ENCODE results near the gene C10orf67.

C10orf67 gene

DNA sequence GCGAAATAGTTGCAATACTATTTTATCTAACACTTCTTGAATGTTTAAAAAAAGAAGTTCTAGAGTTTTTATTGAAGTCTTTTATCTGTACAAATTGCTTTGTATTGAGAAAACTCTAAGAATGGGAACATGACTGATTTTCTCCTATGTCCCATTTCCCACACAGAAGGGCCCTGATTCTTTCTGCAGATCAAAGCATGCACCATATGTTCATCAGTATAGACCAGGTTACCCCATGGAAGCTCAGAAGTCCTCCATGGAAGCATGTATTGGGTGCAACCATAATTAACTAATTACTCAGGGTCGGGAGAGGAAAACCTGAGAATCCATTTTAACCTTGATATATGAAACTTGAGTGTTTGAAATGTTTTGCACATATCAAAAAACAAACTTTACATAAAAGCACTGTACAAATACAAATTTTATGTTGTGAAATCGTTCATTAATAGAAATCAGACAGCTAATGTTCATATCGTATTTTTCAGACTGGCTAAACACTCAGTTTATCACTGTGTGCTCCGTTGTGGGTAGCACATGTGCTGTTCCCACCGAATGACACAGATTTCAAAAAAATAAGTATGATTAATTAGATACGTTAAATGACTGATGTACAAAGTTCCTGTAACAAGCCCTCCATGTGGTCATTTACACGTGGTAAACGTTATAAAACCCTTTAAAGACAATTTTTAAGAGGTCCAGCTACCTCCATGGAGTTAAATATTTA is 81.0 kb downstream of the C10orf67 start:
- no peak for ATAC-seq (ENCODE audit: insufficient read depth, low read depth)
- H3K4me3 ChIP-seq (ENCODE audit: low read depth in 1 of 2, low read length in 2 of 2), result no peak overlapping the region

DNA sequence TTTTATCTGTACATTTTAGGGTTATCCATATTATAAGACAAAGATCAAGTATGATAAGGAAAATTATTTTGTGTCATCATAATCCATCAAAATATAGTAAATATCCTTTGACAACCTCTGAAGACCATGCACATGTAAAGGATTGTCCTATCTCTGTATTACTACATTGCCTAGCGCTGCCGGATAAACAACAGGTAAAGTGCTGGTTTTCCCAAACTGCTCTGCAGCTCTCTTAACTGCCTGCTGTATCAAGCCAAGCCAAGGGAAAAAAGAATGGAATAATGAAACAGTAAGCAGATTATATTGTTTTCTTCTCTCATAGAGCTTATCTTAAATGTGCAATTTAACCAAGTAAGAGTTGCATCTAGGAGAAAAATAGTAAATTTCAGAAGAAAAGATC is 81.7 kb downstream of the C10orf67 start:
- H3K27me3 ChIP-seq (ENCODE audit: insufficient read depth, low read length, poor library complexity), result peaks cover 9% of the 10 kb centered on the region
- H3K27ac ChIP-seq (ENCODE audit: low read length), result no peak overlapping the region
- H4K20me1 ChIP-seq (ENCODE audit: insufficient read depth, low read length), result no peaks in the 10 kb centered on the region
- no peak overlapping the region for H3K9ac ChIP-seq (ENCODE audit: low read depth, low read length)
- H3K36me3 ChIP-seq (ENCODE audit: insufficient read depth, low read length), result no peaks in the 10 kb centered on the region
- TF ChIP-seq EZH2 (IDR thresholded peaks at IDR 0.05; ENCODE audit: borderline replicate concordance, low read depth, low read length, severe bottlenecking), result no peak
- TF ChIP-seq, protein P1, sequence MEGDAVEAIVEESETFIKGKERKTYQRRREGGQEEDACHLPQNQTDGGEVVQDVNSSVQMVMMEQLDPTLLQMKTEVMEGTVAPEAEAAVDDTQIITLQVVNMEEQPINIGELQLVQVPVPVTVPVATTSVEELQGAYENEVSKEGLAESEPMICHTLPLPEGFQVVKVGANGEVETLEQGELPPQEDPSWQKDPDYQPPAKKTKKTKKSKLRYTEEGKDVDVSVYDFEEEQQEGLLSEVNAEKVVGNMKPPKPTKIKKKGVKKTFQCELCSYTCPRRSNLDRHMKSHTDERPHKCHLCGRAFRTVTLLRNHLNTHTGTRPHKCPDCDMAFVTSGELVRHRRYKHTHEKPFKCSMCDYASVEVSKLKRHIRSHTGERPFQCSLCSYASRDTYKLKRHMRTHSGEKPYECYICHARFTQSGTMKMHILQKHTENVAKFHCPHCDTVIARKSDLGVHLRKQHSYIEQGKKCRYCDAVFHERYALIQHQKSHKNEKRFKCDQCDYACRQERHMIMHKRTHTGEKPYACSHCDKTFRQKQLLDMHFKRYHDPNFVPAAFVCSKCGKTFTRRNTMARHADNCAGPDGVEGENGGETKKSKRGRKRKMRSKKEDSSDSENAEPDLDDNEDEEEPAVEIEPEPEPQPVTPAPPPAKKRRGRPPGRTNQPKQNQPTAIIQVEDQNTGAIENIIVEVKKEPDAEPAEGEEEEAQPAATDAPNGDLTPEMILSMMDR (IDR thresholded peaks at IDR 0.05; ENCODE audit: borderline replicate concordance, extremely low read depth, low read length, poor library complexity, severe bottlenecking), result no peak
- H3K4me2 ChIP-seq (ENCODE audit: insufficient read depth, low read length), result no peak overlapping the region
- H3K4me3 ChIP-seq (ENCODE audit: low read depth in 1 of 2, low read length in 2 of 2), result no peak overlapping the region
- no peaks in the 10 kb centered on the region for H3K9me3 ChIP-seq (ENCODE audit: insufficient read depth, low read length, severe bottlenecking)
- no peak for ATAC-seq (ENCODE audit: insufficient read depth, low read depth)
- DNase-seq, result no peak
- H2AFZ ChIP-seq (ENCODE audit: low read depth, low read length), result no peak overlapping the region
- no peaks in the 10 kb centered on the region for H3K79me2 ChIP-seq (ENCODE audit: insufficient read depth, low read length)
- H3K4me1 ChIP-seq (ENCODE audit: insufficient read depth, low read length), result no peaks in the 10 kb centered on the region

More for the DNA sequence above, 81.0 kb downstream of the C10orf67 start:
- Histone ChIP-seq H2AFZ (ENCODE audit: low read depth, low read length) (no peak overlapping the region), H3K36me3 (ENCODE audit: insufficient read depth, low read length) (no peaks in the 10 kb centered on the region), H3K27ac (ENCODE audit: low read length) (no peak overlapping the region), H3K79me2 (ENCODE audit: insufficient read depth, low read length) (no peaks in the 10 kb centered on the region), H3K4me2 (ENCODE audit: insufficient read depth, low read length) (no peak overlapping the region), H4K20me1 (ENCODE audit: insufficient read depth, low read length) (no peaks in the 10 kb centered on the region), H3K4me1 (ENCODE audit: insufficient read depth, low read length) (no peaks in the 10 kb centered on the region), H3K27me3 (ENCODE audit: insufficient read depth, low read length, poor library complexity) (peaks cover 9% of the 10 kb centered on the region), H3K9me3 (ENCODE audit: insufficient read depth, low read length, severe bottlenecking) (no peaks in the 10 kb centered on the region), H3K9ac (ENCODE audit: low read depth, low read length) (no peak overlapping the region)
- no peak for TF ChIP-seq EZH2 (IDR thresholded peaks at IDR 0.05; ENCODE audit: borderline replicate concordance, low read depth, low read length, severe bottlenecking)
- TF ChIP-seq, protein P1 (IDR thresholded peaks at IDR 0.05; ENCODE audit: borderline replicate concordance, extremely low read depth, low read length, poor library complexity, severe bottlenecking), result no peak
- DNase-seq, result no peak

DNA sequence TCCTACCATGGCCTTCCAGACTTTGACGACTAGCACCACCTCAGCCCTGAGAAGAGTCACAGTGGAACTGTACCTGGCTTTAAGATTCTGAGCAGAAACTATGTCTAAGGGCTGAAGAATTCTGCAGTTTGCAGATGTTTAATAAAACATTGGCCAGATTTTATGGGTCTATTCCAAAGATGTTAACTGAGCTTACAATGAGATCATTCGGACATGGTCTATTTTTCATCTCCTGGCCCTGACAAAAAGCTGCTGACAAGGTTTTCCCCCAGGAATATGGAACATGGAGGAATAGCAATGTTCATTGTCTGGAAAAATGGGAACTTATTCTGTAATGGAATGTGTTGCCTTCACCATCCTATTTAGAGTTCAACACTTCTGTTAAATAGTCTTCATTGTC is 86.1 kb downstream of the C10orf67 start:
- no peaks in the 10 kb centered on the region for H3K9me3 ChIP-seq (ENCODE audit: insufficient read depth, low read length, severe bottlenecking)
- no peak overlapping the region for H3K9ac ChIP-seq (ENCODE audit: low read depth, low read length)
- ATAC-seq (ENCODE audit: insufficient read depth, low read depth) (no peak), DNase-seq (no peak)
- H3K4me1 ChIP-seq (ENCODE audit: insufficient read depth, low read length), result no peaks in the 10 kb centered on the region
- H4K20me1 ChIP-seq (ENCODE audit: insufficient read depth, low read length), result no peaks in the 10 kb centered on the region
- no peak overlapping the region for H3K4me3 ChIP-seq (ENCODE audit: low read depth in 1 of 2, low read length in 2 of 2)
- H2AFZ ChIP-seq (ENCODE audit: low read depth, low read length), result no peak overlapping the region
- TF ChIP-seq EZH2 (IDR thresholded peaks at IDR 0.05; ENCODE audit: borderline replicate concordance, low read depth, low read length, severe bottlenecking), result no peak
- TF ChIP-seq, protein P1 (IDR thresholded peaks at IDR 0.05; ENCODE audit: borderline replicate concordance, extremely low read depth, low read length, poor library complexity, severe bottlenecking), result no peak
- no peak overlapping the region for H3K27ac ChIP-seq (ENCODE audit: low read length)
- no peaks in the 10 kb centered on the region for H3K36me3 ChIP-seq (ENCODE audit: insufficient read depth, low read length)
- no peak overlapping the region for H3K4me2 ChIP-seq (ENCODE audit: insufficient read depth, low read length)
- no peaks in the 10 kb centered on the region for H3K79me2 ChIP-seq (ENCODE audit: insufficient read depth, low read length)
- peaks cover 2% of the 10 kb centered on the region for H3K27me3 ChIP-seq (ENCODE audit: insufficient read depth, low read length, poor library complexity)
